HFF-Myc (cell line): ENCODE data around the gene DMD.

Experiments
- DNase-seq: peaks from one replicate; pipeline ENCODE4 v3.0.0-alpha.2; 2011; ENCODE audit warnings: low read depth; ENCODE audit errors: extremely low read depth
- H3K4me3 ChIP-seq: replicated peaks from 2 replicates; pipeline ENCODE4 v1.5.1; 2011; ENCODE audit warnings: low read depth, mild to moderate bottlenecking, control low read depth, low read length
- TF ChIP-seq, protein P1 (sequence below): IDR thresholded peaks from 2 replicates; pipeline ENCODE4 v1.5.1; 2012; ENCODE audit warnings: mild to moderate bottlenecking, low read depth, low read length, control low read depth; ENCODE audit errors: missing control alignments

DMD gene

DNA sequence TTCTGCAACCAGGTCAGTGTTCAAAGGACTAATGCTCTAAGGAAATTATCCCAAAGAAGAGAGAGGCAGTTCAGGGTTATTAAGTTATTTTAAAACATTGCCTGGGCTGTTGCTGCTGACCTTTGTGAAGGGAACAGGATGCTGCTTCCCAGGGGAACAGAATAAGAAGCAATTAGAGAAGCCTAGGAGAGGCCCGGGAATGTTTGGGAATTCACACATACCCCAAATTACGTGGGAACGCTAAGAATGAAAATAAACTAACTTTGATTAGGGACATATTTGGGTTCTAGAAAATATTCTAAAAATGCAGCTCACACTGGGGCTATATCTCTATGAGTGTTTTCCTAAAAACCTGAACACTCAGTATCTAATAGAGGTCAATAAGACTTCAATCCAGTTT lies 1896.4 kb downstream of the DMD start:
- DNase-seq, result no peak
- TF ChIP-seq, protein P1, sequence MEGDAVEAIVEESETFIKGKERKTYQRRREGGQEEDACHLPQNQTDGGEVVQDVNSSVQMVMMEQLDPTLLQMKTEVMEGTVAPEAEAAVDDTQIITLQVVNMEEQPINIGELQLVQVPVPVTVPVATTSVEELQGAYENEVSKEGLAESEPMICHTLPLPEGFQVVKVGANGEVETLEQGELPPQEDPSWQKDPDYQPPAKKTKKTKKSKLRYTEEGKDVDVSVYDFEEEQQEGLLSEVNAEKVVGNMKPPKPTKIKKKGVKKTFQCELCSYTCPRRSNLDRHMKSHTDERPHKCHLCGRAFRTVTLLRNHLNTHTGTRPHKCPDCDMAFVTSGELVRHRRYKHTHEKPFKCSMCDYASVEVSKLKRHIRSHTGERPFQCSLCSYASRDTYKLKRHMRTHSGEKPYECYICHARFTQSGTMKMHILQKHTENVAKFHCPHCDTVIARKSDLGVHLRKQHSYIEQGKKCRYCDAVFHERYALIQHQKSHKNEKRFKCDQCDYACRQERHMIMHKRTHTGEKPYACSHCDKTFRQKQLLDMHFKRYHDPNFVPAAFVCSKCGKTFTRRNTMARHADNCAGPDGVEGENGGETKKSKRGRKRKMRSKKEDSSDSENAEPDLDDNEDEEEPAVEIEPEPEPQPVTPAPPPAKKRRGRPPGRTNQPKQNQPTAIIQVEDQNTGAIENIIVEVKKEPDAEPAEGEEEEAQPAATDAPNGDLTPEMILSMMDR, result no peak
- no peak overlapping the region for H3K4me3 ChIP-seq

DNA sequence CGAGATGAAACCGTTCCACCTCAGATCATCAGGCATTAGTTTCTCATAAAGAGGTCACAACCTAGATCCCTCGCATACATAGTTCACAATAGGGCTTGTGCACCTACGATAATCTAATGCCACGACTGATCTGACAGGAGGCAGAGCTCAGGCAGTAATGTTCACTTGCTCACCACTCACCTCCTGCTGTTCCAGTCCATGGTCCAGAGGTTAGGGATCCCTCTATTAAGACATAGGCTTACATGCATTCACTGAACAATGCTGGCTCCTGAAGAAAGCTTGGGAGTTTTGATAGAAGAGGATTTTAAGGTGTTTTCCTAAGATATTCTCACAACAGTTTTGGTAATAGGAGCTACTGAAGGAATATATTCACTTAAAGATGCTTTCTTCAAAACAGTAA lies 1903.4 kb downstream of the DMD start:
- TF ChIP-seq, protein P1, result no peak
- no peak overlapping the region for H3K4me3 ChIP-seq
- no peak for DNase-seq

DNA sequence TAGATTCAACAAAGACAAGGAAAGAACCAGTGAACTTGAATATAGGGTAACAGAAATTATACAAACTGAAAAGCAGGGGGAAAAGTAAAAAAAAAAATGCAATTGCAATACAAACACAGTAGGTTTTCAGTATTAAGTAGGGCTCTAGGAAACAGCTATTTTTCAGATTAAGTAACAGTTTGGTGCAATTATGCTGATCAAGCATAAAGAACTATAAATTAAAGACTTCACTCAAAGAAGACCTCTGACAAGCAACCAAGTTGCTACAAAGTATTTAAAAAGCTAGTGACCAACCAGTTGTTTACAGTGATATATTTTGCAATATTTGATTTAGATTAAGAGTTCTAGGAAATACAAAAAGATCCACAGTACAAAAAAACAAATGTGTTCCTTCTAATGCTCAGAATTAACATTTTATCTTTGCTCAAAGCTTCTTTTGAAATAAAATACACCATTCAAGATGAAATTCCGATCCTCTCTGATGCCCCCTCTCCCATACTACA lies 1908.7 kb downstream of the DMD start:
- DNase-seq, result no peak
- TF ChIP-seq, protein P1, result no peak
- H3K4me3 ChIP-seq, result no peak overlapping the region

DNA sequence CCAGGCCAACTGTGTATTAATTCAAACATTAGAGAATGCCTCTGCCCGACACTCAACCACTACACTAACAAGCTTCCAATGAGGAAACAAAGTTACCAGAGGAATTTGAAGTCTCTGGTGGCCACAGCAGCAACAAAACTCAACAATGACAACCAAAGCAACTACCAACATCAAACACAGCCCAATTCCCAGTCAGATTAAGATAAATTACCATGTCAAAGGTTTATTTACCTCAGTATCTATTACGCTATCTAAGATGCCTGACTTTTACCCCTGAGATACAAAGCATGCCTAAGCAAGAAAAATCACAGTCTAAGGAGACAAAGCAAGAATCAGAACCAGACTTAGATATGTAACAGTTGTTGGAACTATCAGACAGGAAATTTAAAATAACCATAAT lies 1909.4 kb downstream of the DMD start:
- no peak for DNase-seq
- H3K4me3 ChIP-seq, result no peak overlapping the region
- TF ChIP-seq, protein P1, result no peak

DNA sequence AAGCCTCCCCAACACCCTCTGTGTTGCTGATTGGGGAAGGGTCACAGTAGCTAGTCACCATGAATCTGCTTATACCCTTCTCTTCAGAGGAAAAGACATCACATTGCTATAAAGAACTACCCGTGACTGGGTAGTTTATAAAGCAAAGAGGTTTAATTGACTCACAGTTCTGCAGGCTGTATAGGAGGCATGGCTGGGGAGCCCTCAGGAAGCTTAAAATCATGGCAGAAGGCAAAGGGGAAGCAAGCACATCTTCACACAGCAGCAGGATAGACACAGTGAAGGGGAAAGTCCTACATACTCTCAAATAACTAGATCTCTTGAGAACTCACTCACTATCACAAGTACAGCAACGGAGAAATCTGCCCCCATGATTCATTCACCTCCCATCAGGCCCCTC lies 1910.1 kb downstream of the DMD start:
- TF ChIP-seq, protein P1, result no peak
- DNase-seq, result no peak
- no peak overlapping the region for H3K4me3 ChIP-seq

DNA sequence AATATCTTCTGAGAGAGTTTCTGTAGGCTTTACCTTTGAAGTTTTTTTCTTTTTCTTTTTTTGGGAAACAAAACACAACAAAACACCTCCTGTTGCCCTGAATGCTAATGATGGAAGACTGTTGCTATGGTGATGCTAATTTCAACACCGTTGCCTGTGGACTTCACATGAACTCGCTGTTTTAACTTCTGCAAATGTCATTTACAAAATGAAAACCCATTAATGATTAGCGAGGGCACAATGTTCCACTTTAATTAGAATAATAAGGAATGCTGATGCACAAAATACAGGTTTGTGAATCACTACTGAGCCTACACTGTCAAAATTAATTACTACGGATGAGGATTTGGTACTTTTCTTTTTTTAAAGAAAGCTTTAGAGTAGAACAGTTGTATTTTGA lies 1912.4 kb downstream of the DMD start:
- H3K4me3 ChIP-seq, result no peak overlapping the region
- TF ChIP-seq, protein P1, result no peak
- no peak for DNase-seq

DNA sequence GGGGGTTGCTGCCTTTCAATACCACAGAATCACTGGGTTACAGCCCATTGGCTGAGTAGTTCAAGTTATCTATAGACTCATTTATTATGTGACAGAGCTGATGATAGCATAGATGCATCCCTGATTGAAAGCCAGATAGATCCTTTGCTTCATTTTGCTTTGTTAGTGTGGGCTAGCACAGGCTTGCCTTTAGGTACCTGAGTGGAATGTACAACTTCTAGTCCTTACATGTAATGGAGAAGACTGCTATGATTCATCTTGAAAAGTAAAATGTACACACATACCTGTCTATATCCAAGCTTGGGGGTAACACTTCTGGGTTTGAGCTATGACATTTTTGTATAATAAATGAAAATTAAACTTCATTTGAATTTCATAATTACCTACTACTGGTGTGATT lies 1913.5 kb downstream of the DMD start:
- TF ChIP-seq, protein P1, result no peak
- H3K4me3 ChIP-seq, result no peak overlapping the region
- no peak for DNase-seq
